Nephron (organoid): ENCODE results near the gene LSAMP.

Source experiments
- H3K27ac Mint-ChIP-seq, 3 experiments: 2 replicates each; pipeline ENCODE4 v1.8.0; 2020; ENCODE audit warnings: mixed read lengths in 3 of 3, mild to moderate bottlenecking in 2 of 3, moderate library complexity in 1 of 3
- H3K27me3 Mint-ChIP-seq: 2 replicates; pipeline ENCODE4 v1.8.0; 2021; ENCODE audit warnings: low read depth, mild to moderate bottlenecking, moderate library complexity, mixed read lengths
- H3K36me3 Mint-ChIP-seq: 2 replicates; pipeline ENCODE4 v1.8.0; 2020; ENCODE audit warnings: low read depth, mixed read lengths
- H3K4me1 Mint-ChIP-seq: 2 replicates; pipeline ENCODE4 v1.8.0; 2020; ENCODE audit warnings: mixed read lengths
- H3K4me3 Mint-ChIP-seq, 3 experiments: 2 replicates each; pipeline ENCODE4 v1.8.0; 2020; ENCODE audit warnings: mild to moderate bottlenecking in 3 of 3, mixed read lengths in 3 of 3, moderate library complexity in 2 of 3
- H3K9me3 Mint-ChIP-seq: 2 replicates; pipeline ENCODE4 v1.8.0; 2020; ENCODE audit warnings: mixed read lengths
- CTCF ChIP-seq, 3 experiments: fragments of 200-600 bp; sonication (generic); IDR thresholded peaks; one replicate each; pipeline ENCODE4 v1.5.0; 2021; ENCODE audit warnings: antibody characterized with exemption in 3 of 3; ENCODE audit not compliant: unreplicated experiment in 3 of 3

Gene LSAMP

DNA sequence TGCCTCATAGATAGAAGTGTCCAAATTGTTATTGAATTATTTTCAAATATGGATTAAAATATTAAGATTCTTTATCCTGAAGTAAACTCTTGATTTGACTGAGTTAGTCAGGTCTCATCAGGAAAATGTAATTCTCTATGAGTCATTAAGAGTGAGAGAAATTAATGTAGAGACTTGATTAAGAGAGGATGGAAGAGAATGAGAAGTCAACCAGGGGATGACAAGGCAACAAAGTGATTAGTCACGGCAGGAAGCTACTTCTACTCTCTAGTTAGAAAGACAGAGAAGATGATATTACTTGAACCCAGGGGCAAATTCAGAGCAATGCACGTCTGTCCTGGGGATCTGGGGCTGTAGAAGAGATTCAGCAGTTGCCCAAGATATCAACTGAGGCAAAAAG is 202.5 kb downstream of the LSAMP start:
- H3K36me3 Mint-ChIP-seq: no peaks in the 10 kb centered on the region
- no peaks in the 10 kb centered on the region for H3K9me3 Mint-ChIP-seq
- H3K27me3 Mint-ChIP-seq: peaks cover 4% of the 10 kb centered on the region
- peaks cover 9% of the 10 kb centered on the region for H3K4me1 Mint-ChIP-seq
- no peak for TF ChIP-seq CTCF (IDR thresholded peaks at IDR 0.05; ENCODE audit: unreplicated experiment in 3 of 3)
- H3K27ac Mint-ChIP-seq: no peak overlapping the region
- no peak overlapping the region for H3K4me3 Mint-ChIP-seq

DNA sequence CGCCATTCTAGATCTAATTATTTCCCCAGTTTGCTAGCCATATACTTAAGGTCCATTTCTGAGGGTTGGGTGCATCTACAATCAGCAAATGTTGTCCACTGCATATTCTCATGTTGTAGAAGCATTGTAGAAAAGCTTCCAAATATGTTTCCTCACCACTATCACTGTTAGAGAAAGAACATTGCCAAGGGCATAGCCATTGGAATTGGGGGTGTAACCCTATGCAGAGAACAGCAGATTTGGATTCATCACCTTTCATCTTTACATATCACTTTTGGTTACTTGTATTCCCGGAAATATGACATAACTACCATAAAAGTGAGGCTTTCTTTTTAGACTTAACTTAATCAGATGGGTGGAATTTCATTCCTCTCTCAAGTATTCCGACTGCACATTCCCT is 203.6 kb downstream of the LSAMP start:
- peaks cover 5% of the 10 kb centered on the region for H3K4me1 Mint-ChIP-seq
- TF ChIP-seq CTCF (IDR thresholded peaks at IDR 0.05; ENCODE audit: unreplicated experiment in 3 of 3): no peak
- no peaks in the 10 kb centered on the region for H3K36me3 Mint-ChIP-seq
- peaks cover 4% of the 10 kb centered on the region for H3K27me3 Mint-ChIP-seq
- H3K27ac Mint-ChIP-seq: no peak overlapping the region
- H3K9me3 Mint-ChIP-seq: no peaks in the 10 kb centered on the region
- no peak overlapping the region for H3K4me3 Mint-ChIP-seq

- H3K4me3 Mint-ChIP-seq: no peak overlapping the region
- no peak overlapping the region for H3K27ac Mint-ChIP-seq
- no peaks in the 10 kb centered on the region for H3K27me3 Mint-ChIP-seq
- no peak for TF ChIP-seq CTCF (IDR thresholded peaks at IDR 0.05; ENCODE audit: unreplicated experiment in 3 of 3)
- no peaks in the 10 kb centered on the region for H3K9me3 Mint-ChIP-seq
- peaks cover 5% of the 10 kb centered on the region for H3K4me1 Mint-ChIP-seq
- H3K36me3 Mint-ChIP-seq: no peaks in the 10 kb centered on the region
Observed at GRCh38 chr3:116240261-116240660, 205.0 kb downstream of the LSAMP start.

- TF ChIP-seq CTCF (IDR thresholded peaks at IDR 0.05; ENCODE audit: unreplicated experiment in 3 of 3): no peak
- no peaks in the 10 kb centered on the region for H3K9me3 Mint-ChIP-seq
- H3K27me3 Mint-ChIP-seq: no peaks in the 10 kb centered on the region
- H3K36me3 Mint-ChIP-seq: no peaks in the 10 kb centered on the region
- H3K4me3 Mint-ChIP-seq: no peak overlapping the region
- H3K4me1 Mint-ChIP-seq: peaks cover 5% of the 10 kb centered on the region
- no peak overlapping the region for H3K27ac Mint-ChIP-seq
Observed at GRCh38 chr3:116238846-116239565, 206.3 kb downstream of the LSAMP start.

GRCh38 chr3:116233711-116234357 is 211.5 kb downstream of the LSAMP start:
- TF ChIP-seq CTCF (IDR thresholded peaks at IDR 0.05; ENCODE audit: unreplicated experiment in 3 of 3): no peak
- Mint-ChIP-seq H3K27ac (peak overlapping the region in 1 of 3 experiments; percentile 43), H3K36me3 (no peaks in the 10 kb centered on the region), H3K27me3 (no peaks in the 10 kb centered on the region), H3K9me3 (no peaks in the 10 kb centered on the region), H3K4me3 (no peak overlapping the region), H3K4me1 (no peaks in the 10 kb centered on the region)
